HG03196 (cell line): ENCODE data around the gene SPEG.

Source experiments
- ATAC-seq: cut with Tn5 transposase; IDR thresholded peaks from one replicate; pipeline ENCODE4 v1.9.1; 2021; ENCODE audit not compliant: unreplicated experiment

SPEG gene

DNA sequence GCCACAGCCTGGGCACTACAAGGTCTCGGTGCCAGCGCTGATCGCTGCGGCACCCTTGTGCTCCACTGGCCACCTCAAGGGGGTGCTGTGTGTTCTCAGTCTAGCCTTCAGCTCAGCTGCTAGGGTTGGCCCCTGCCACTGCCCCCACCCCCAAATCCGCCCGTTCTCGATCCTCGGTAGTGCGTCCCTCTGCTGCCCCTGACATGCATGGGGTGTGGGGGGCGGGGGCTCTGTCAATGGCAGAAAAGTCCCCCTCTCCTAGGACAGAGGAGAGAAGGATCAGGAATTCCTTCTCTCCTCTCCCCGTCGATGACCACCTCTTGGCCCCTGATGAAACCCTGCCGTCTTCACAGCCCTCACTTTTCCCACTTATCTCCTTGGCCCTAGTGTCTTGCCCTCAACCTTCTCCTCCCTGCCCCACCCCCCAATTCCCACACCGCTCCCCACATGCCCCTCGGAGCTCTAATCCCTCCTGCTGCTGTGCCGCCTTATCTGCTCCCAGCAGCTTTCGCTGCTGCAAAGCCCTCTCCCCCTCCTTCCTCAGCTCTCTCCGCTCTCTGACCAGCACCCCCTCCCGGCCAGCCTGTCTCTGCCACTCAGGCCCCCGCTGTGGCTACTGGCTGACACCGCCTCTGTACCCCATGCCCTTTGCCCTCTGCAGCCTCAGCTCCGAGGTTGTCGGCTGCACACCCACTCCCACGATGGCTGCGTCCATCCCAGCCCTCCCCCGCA, 75.3 kb downstream of the SPEG start:
- no peak for ATAC-seq

DNA sequence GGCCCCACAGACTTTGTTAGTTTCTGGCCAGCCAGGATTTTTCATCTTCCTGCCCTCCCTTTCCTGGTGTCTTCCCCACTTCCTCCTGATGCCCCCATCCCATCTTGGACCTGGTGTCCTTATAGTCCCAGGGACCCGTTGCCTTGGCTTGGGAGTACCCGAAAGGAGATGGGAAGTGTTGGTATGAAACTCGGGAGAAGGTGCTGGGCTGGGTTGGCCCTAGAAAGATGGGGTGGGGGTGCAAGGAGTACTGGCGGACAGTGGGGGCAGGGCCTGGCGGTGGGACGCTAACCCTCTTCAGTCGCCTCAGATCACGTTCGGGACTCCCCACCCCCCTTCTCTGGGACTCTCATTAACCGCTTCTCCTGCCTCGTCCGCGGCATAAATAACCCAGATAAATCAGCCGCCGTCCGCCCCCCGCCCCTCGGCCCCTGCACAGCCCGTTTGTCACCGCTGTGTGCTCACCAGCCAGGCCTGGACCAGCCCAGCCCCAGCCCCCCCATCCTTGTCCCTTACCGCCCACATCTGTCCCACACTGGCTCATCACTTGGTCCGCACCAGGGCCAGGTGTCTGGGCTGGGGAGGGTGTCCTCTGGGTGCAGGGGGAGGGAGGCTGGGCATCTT, 76.0 kb downstream of the SPEG start:
- no peak for ATAC-seq

DNA sequence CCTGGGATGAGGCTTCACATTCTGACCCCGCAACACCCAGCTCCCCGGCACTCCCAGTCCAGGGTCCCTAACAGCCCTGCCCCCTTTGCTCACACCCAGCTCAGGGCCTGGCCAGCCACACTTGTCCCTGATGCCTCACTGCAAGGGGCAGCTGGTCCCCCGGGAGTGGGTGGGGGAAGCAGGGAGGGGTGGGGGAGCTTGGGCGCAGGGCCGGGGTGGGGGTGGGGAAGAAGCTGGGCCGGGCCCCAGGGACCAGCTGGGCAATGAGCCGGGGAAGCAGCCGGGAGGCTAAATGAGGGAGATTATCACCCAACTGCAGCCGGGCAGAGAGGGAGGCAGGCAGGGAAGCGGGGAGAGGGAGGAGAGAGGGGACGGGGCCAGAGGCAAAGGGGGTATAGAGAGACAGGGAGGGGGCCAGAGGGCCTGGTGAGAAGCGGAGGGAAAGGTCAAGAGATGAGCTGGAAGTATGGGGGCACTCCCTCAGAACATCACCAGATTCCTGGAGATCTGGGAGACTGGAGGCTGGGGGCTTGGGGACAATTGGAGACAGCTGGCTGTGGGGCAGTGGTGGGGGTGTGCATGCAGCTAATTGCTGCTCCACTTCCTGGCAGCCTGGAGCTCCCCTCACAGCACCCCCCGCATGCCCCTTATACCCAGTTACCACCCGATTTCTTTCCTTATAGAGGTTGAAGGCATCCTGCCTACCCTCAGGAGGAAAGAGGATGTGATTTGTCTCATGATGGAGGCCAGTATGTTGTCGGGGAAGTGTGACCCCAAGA, 77.1 kb downstream of the SPEG start:
- ATAC-seq, result no peak

DNA sequence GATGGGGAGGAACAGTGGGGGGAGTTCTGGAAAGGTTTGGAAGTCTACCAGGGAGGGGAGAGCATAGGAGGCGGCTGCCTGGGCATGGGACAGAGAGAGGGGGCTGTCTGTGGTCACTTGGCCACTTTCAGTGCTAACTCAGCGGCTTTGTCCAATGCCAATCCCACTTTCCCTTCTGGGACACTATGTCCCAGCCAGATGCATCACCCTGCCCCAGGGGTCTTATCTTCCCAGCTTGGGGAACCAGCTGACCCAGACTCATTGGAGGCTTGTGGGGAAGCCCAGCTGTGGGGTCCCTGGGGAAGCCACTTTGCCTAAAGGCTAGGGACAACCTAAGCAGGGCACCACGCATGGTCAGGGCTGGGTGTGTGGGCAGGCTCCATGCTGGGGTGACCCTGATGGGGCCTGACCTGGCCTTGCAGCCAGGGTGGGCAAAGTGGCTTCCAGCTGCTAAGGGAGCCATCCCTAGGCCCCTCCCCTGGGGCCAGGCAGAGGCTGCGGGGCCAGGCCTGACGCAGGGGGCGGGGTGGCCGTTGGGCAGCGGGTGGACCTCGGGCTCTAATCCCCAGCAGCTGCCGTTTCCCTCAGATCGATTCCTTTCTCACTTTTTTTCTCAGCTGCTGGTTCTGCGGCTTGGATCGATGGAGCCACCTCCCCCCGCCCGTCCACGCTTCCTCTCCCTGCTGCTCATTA, 78.0 kb downstream of the SPEG start:
- ATAC-seq, result no peak

DNA sequence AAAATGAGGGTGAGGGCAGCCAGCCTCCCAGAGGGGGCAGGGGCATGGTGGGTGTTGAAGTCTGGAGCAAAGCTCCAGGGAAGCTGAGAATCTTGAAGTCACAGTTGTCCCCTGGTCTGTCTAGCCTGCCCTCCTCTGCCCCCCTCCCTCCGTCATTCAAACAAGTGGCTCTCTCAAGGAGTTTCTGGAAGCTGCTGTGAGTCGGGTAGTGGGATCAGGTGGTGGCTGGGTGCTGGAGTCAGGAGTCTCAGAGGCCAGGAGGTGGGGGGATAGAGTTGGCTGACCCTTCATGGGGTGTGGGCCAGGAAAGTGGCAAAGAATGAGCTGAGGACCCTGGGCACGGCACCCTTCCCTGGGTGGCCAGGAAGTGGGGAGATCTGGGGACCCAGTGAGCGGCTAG, 79.1 kb downstream of the SPEG start:
- no peak for ATAC-seq

DNA sequence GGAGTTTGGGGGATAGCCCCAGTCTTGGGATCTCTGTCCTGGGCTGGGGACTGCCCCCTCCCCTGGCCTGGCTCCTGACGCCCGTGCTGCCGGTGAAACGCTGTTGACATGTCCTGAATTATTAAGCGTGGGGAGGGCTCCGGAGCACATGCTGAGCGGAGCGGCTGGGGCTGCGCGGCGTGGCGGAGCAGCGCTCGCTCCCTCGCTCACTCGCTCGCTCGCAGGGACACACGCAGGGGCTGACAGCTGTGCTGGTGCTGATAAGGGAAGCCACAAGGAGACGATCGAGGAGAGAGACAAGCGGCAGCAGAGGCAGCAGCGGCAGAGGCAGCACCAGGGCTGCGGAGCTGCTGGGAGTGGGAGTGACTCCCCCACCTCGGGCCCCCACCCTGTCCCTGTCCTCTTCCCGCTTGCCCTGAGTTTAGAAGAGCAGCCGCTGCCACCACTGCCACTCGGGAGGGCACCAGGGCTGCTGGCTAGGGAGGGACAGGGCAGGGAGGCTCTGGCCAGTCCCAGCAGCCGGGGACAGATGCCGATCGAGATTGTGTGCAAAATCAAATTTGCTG, 79.6 kb downstream of the SPEG start, which contains the start of gene ASIC4:
TSS of gene ASIC4 (plus strand) at position 287 of the 566 bp plus-strand sequence. CDS start at position 530, 243 bp downstream.
- no peak for ATAC-seq

DNA sequence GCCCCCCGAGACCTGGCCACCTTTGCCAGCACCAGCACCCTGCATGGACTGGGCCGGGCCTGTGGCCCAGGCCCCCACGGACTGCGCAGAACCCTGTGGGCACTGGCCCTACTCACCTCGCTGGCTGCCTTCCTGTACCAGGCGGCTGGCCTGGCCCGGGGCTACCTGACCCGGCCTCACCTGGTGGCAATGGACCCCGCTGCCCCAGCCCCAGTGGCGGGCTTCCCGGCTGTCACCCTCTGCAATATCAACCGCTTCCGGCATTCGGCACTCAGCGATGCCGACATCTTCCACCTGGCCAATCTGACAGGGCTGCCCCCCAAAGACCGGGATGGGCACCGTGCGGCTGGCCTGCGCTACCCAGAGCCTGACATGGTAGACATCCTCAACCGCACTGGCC, 80.2 kb downstream of the SPEG start:
- ATAC-seq, result no peak

DNA sequence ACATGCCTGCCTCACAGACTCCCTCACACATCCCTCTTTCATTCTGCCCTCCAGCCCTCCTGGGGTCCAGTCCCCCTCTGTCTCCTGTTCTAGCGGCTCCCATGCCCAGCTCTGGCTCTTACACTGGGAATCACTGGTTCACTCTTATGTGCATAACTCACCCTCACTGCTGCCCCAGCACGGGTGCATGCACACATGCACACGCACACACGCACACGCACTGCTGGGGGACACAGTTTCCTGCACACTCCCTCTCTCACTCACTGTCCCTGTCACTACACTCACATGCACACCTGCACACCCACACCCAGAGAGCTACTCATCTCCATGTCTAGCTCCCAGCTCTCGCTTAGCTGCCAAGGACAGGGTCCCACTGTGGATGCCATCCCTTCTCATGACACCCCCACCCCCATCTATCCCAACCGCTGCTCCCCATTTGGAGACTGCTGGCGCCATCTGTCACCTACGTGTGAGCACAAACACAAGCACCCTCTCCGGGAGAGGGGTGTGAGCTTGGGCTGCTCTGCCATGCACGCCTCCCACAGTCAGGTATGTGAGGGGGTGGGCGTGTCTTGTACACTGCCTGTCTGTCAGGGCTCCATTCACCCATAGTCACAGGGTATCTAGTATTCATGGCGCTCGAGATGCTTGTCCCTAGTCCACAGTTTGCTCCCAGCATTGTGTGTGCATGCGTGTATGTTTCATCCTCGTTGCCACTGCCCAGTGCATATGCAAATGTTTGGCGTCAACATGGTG, 81.4 kb downstream of the SPEG start:
- ATAC-seq, result no peak

DNA sequence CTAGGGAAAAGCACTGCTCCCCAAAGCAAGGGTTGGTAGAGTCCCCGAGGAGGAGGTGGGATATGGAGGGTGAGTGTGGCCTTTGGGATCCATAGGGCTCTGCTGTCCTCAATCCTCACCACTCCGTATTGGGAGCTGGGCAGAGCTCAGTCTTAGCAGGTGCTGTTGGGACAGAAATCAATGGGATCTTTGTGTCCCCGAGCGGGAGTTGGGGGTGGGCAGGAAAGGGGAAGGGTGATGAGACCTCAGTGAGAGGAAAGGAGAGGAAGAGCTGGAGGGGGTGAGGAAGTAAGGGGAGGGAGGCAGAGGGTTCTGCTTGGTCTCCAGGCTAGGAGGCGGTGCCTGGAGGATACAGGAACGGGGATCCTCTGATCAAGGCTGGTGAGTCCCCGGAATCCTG, 82.2 kb downstream of the SPEG start:
- no peak for ATAC-seq

DNA sequence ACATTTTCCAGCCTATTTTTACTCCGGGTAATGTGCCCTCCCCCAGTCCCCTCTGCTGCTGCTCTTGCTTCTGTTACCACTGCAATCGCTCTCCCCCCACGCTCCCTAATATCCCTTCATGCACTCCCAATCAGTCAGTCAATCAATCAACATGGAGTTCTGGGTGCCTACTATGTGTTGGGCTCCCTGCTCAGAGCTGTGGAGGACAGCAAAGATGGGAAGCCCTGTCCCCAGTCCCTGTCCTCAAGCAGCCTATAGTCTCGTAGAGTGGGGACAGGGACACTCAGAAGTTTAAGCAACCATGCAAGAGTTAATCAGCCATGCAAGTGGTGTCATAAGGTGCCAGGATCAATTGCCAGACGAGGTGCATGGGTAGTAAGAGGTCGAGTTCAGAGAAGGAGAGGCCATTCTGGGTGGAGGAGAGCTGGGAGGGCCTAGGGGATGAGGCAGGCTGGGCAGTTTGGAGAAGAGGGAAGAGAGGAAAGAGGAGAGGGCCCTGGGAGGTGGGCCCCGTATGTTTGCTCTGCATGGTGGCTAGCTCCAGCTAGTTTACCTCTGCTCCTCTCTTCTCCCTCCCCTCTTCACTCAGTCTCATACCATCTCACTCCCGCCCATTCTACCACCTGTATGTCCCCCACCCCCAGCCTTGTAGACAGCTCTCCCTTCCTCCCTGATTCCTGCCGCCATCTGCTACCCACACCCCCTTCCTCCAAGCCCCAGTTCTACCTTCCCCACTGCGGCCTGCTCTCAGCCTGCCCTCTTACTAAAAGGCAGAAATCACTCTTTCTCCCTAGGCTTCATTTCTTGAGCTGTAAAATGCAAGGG, 83.5 kb downstream of the SPEG start:
- ATAC-seq, result no peak

DNA sequence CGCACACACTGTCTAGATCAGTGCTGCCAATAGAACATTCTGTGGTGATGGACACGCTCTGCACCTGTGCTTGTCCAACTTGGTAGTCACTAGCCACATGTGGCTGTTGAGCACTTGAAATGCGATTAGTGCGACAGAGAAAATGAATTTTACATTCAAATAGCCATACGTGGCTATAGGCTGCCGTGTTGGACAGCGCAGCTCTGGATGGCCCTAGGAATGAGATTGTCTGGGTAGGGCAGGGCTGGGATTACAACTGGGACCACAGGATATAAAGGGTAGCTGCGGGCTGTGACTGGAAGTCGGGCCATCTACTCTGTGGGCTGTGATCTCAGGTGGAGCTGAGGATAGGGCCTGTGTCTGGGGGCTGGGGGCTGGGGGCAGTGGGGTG, 84.9 kb downstream of the SPEG start:
- ATAC-seq, result no peak

DNA sequence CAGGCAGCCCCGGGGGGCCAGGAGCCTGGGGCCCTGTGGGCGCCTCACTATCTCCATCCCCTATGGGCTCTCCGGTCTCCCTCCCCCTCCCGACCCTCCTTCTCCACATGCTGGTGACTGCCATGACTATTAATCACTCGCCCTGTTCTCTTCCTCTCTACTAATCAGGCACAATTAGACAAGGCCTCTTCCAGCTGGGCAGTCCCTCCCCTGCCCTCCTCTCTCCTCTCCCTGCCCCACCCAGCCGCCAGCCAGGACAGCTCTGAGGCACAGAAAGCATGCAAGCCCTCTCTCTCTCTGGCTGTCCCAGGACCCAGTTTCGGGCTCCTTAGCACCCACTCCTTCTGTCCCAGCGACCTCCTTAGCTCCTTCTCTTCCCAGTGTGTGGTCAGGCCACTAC, 85.4 kb downstream of the SPEG start:
- ATAC-seq, result no peak

DNA sequence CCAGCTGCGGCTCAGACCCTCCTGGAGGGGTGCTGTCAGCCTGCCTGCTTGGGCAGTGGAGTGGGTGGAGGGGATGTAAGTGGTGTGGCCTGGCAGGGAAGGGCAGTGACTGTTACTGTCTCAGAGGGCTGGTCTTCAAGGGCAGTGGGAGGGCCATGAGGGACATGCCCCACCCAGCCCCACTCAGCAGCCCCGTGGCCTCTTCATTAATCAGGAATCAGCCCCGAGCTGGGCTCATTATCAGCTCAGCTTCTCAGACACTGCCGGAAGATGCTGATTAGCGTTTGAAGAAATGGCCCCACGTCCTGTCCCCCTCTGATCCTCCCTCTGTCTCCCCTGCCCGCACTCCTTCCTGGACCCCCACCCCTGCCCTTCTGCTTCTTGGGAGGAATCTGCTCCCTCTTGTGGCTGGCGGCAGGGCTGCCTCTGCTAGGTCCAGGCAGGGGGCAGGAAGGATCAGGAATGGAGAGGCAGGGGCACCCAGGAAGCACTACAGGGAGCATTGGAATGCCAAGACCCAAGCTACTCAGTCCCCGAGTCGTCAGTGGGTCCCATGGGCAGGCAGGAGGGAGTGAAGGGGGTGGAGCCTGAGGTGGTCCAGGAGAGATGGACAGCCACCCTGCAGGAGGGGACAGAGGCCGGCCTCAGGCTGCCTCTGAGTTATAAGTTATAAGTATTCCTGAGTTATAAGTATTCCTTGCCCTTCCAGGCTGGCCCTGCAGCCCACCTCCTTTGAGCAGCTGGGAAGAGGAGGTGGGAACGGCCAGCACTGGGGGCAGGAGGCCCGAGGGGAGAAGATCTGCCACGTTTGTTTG, 86.6 kb downstream of the SPEG start:
- ATAC-seq, result no peak

DNA sequence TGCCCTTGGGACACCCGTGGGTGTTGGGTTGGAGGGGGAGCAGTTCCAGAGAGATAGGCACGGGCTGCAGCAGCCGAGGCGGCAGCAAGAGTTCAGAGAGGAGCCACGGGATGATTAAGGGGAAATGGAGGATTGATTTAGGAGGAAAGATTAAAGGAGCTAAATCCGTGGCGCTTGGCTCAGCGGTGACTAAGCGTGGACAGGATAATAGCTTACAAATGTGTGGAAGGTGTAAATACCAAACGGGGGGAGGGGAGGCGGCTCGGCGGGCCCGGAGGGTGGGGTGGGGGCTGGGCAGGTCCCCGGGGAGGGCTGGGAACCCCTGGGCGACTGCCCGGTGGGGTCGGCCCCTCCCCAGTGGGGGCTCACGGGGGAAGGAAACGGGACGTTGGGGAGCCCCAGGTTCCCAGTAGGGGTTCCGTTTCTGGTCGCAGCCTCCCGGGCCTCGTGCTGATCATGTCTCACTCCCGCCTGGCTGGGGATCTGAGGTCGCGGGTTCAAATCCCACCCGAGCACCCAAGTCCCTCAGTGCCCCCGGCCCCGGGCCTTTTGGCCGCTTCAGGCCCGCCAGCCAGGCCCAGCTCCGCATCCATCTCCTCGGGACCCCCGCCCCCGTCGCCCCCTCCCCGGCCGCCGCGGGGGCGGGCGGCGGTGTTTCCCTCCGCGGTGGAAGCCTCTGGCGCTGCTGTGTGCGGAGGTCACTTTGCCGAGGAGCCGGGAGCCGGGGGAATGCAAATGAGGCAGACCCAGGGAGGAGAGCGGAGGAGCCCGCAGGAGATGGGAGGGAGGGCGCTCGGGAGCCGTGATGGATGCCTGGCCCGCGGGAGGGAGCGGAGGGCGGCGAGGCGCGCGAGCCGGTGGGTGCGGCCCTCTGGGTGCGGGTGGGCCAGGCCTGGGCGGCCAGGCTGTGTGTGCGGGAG, 87.7 kb downstream of the SPEG start:
- ATAC-seq, result no peak

DNA sequence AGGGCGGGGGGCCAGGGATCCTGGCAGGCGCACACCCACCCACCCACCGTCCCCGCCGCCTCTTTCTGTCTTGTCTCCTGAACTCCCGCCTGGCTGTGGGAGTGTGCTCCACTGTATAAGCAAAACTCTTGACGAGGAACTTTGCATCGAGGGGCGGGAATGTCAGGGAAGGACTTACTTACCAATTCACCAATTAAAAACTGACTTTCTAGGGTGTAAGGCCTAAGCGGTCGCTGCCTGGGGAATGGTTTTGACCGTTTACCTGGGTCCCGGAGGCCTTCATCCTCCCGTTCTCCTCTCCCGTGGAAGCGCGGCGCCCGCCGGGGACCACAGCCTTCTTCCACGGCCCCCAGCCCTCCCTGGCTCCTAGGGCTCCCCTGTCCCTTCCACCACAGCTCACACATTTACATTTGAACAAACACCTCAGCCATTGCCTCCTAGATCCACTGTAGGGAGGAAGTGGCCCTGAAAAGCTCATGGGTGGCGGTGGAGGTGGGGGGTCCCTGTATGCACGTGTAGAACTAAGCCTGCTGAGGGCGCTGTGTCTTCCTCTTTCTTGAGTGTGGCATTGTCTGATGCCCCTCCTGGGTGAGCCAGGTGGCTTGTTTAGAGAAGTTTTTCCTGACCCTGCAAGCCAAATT, 88.5 kb downstream of the SPEG start:
- ATAC-seq, result no peak

DNA sequence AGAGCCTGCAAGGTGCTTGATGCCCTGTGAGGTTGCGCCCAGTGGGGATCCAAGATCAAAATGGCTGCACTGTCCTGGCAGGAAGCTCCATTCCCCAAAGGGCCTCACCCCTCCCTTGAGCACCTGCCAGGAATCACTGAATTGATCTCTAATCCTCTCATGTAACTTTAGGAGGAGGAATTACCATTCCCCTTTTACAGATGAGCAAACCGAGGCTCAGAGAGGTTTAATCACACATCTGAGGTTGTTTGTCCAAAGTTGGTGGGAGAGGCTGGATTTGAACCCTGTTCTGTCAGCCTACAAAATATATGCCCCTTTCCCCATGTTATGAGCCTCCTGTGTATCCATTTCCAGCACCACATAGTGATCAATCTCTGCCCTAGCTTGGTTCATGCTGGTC, 90.2 kb downstream of the SPEG start:
- no peak for ATAC-seq

DNA sequence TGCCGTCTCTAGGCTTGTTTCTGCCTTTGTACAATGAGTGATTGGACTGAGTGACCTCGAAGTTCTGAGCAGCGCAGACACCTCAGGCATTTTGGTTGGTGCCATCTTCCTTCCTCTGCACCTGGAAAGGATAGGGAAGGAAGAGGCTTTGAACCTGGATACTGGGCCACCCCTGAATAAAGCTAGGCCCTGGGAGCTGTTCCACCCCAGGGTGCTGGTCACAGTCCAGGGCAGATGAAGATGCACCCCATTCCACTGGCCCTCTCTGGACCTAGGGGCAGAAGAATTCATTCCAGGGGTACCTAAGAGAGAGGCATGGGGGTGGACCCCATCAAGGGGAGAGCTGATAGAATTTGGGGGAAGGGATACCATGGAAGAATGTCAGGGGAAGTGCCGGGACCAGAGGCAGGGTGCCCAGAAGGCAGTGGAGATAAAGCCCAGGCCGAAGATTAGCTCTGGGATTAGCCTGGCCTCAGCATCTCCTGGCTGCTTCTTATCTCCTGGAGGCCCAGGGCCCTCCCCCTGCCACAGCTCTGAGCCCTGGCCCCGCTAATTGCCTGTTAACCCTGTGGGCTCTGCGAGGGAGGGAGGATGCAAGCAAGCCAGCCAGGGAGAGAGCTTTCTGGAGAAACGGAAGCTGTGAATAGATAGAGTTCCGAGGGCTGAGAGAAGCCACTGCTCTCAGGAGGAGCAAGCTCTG, 91.0 kb downstream of the SPEG start:
- ATAC-seq, result no peak
